22Rv1 (cell line): ENCODE results near the gene WWP2.

Source experiments
- ZFX ChIP-seq: fragments of 450-650 bp; IDR thresholded peaks from 2 replicates; pipeline ENCODE4 v1.6.1; 2017; ENCODE audit warnings: antibody characterized with exemption, borderline replicate concordance
- TF ChIP-seq, protein P1 (sequence below): fragments of 450-650 bp; IDR thresholded peaks from 2 replicates; pipeline ENCODE4 v1.5.1; 2017; ENCODE audit warnings: mild to moderate bottlenecking

DNA sequence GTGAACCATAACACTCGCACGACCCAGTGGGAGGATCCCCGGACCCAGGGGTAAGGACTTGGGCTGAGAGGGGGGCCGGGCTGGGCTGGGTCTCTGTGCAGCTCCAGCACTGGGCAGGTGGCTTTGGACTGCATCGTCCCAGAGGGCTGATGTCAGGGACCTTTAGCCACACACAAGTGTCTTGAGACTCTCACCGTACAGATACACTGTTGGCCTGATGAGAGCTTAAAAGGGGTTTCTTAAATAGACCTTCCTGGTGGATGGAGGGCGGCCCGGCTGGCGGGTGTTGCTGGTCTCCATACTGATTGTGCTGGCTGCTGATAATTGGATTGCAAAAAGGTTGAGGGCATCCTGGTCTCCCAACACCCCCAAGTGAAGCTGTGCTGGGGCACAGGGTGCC, 167.3 kb downstream of the WWP2 start:
- TF ChIP-seq, protein P1, sequence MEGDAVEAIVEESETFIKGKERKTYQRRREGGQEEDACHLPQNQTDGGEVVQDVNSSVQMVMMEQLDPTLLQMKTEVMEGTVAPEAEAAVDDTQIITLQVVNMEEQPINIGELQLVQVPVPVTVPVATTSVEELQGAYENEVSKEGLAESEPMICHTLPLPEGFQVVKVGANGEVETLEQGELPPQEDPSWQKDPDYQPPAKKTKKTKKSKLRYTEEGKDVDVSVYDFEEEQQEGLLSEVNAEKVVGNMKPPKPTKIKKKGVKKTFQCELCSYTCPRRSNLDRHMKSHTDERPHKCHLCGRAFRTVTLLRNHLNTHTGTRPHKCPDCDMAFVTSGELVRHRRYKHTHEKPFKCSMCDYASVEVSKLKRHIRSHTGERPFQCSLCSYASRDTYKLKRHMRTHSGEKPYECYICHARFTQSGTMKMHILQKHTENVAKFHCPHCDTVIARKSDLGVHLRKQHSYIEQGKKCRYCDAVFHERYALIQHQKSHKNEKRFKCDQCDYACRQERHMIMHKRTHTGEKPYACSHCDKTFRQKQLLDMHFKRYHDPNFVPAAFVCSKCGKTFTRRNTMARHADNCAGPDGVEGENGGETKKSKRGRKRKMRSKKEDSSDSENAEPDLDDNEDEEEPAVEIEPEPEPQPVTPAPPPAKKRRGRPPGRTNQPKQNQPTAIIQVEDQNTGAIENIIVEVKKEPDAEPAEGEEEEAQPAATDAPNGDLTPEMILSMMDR = no peak
- TF ChIP-seq ZFX = no peak
